ENCODE measurements around the gene DMP1. TPM values are rescaled to one million over a fixed set of nuclear protein-coding genes. Genes with fewer than 3 reads are reported as not detected.

The DMP1 gene, protein sequence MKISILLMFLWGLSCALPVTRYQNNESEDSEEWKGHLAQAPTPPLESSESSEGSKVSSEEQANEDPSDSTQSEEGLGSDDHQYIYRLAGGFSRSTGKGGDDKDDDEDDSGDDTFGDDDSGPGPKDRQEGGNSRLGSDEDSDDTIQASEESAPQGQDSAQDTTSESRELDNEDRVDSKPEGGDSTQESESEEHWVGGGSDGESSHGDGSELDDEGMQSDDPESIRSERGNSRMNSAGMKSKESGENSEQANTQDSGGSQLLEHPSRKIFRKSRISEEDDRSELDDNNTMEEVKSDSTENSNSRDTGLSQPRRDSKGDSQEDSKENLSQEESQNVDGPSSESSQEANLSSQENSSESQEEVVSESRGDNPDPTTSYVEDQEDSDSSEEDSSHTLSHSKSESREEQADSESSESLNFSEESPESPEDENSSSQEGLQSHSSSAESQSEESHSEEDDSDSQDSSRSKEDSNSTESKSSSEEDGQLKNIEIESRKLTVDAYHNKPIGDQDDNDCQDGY
- 0.04 TPM in 1 of 5 replicates, not detected in the others for total RNA-seq (2022; extraction: Qiagen RNA extraction)

DNA sequence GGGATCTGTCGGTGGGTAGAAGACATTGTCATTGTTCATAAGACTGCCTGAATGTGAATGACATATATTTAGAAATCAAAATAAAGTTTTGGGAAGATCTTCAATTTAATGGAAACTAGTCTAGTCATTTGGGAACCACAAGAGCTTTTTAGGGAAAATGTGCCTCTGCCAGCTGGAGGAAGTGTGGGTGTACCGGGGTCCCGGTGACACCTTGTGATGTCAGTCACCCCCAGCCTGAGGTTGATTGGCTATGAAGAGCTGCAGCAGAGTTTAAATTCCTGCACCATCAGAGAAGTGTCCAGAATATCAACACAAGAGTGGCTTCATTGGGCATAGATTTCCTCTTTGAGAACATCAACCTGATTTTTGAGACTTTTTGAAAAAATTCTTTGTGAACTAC is at the start of gene DMP1:
DMP1 (plus strand) TSS at position 301 of the 400 bp plus-strand sequence. CDS start 6,213 bp downstream, outside the sequence.

DNA sequence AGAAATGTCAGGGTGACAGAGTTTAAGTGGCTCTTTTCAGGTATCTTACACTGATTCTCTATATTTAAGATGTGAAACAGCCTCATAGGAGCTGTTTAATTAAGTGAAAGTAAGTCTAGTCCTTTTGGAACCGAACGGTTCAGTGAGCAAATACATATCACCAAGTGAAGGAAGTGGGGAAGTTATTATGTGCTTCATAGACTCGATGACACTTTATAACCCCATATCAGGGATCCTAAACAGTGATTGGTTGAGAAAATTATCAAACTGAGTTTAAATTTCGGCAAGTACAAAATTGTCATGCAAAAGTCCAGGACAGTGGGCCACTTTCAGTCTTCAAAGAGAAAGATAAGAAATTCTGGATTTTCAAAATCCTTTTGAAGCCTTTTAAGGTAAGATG is 41.9 kb upstream of the DMP1 start, which contains the start of gene DSPP:
DSPP (plus strand) TSS at position 301 of the 400 bp plus-strand sequence. CDS start 2,380 bp downstream, outside the sequence.

Other genes starting within 250 kb of the DMP1 start
- gene NUDT9, start 227.7 kb upstream of the DMP1 start, total RNA-seq (2022; extraction: Qiagen RNA extraction) = 25.6 to 35.9 TPM (median 27.8 TPM) in 5 replicates
- gene SPARCL1, start 120.9 kb upstream of the DMP1 start, total RNA-seq (2022; extraction: Qiagen RNA extraction) = not detected in 5 replicates
- not detected in 5 replicates for gene DSPP, start 41.8 kb upstream of the DMP1 start, total RNA-seq (2022; extraction: Qiagen RNA extraction)
- not detected in 5 replicates for gene IBSP, start 149.3 kb downstream of the DMP1 start, total RNA-seq (2022; extraction: Qiagen RNA extraction)
- gene MEPE, start 182.7 kb downstream of the DMP1 start, total RNA-seq (2022; extraction: Qiagen RNA extraction) = not detected in 5 replicates

All from A549 treated with dexamethasone at 1 μM for 4 hours (cell line).